CD4-positive, alpha-beta memory T cell (primary cell): ENCODE results near the gene GRIK1. TPM values are rescaled to one million over a fixed set of nuclear protein-coding genes. Genes with fewer than 3 reads are reported as not detected.

ENCODE experiments used
- CTCF ChIA-PET: fragments of 350-600 bp; sonication (Branson Sonifier 250); formaldehyde crosslinking; loops from one replicate; lab custom pipeline; 2021; ENCODE audit warnings: inconsistent platforms; ENCODE audit not compliant: partially characterized antibody; lab: Charles Lee
- POLR2A ChIA-PET: fragments of 350-600 bp; sonication (Branson Sonifier 250); formaldehyde crosslinking; loops from one replicate; lab custom pipeline; 2021; ENCODE audit not compliant: partially characterized antibody; lab: Charles Lee
- DNase-seq, 5 donors: peaks; one replicate each; pipeline versions ENCODE4 v3.0.0 to v3.0.0-alpha.2; 2020 to 2022; ENCODE audit warnings: mixed read lengths in 1 of 5
- H3K27ac ChIP-seq: one replicate; pipeline ENCODE4 v1.7.0; 2013; ENCODE audit warnings: low read depth, low read length
- H3K27me3 ChIP-seq: 2 replicates; pipeline ENCODE4 v1.7.0; 2013; ENCODE audit warnings: mild to moderate bottlenecking, low read length, moderate library complexity; ENCODE audit not compliant: insufficient read depth
- H3K36me3 ChIP-seq: 2 replicates; pipeline ENCODE4 v1.7.0; 2013; ENCODE audit warnings: mild to moderate bottlenecking, low read length, moderate library complexity; ENCODE audit not compliant: insufficient read depth
- H3K4me1 ChIP-seq: 2 replicates; pipeline ENCODE4 v1.7.0; 2013; ENCODE audit warnings: mild to moderate bottlenecking, low read length, moderate library complexity; ENCODE audit not compliant: insufficient read depth
- H3K4me3 ChIP-seq, 2 donors: one replicate each; pipeline ENCODE4 v1.7.0; 2013; ENCODE audit warnings: low read length in 2 of 2, mild to moderate bottlenecking in 1 of 2
- H3K9me3 ChIP-seq, 2 donors: one replicate each; pipeline ENCODE4 v1.7.0; 2013; ENCODE audit warnings: low read length in 2 of 2, control low read depth in 1 of 2; ENCODE audit not compliant: control insufficient read depth in 1 of 2
- H3K27ac Mint-ChIP-seq, 7 donors: one replicate each; pipeline ENCODE4 v1.8.0; 2020 to 2021; ENCODE audit warnings: mixed read lengths in 7 of 7, mild to moderate bottlenecking in 6 of 7, inconsistent platforms in 3 of 7, moderate library complexity in 3 of 7
- H3K27me3 Mint-ChIP-seq, 2 donors: one replicate each; pipeline ENCODE4 v1.8.0; 2020 to 2021; ENCODE audit warnings: mixed read lengths in 2 of 2
- H3K36me3 Mint-ChIP-seq, 2 donors: one replicate each; pipeline ENCODE4 v1.8.0; 2020 to 2021; ENCODE audit warnings: mixed read lengths in 2 of 2, inconsistent platforms in 1 of 2, mild to moderate bottlenecking in 1 of 2
- H3K4me1 Mint-ChIP-seq, 4 donors: one replicate each; pipeline ENCODE4 v1.8.0; 2020 to 2021; ENCODE audit warnings: mixed read lengths in 4 of 4, mild to moderate bottlenecking in 1 of 4
- H3K4me3 Mint-ChIP-seq, 8 donors: one replicate each; pipeline ENCODE4 v1.8.0; 2020 to 2021; ENCODE audit warnings: mixed read lengths in 8 of 8, mild to moderate bottlenecking in 7 of 8, moderate library complexity in 6 of 8, inconsistent platforms in 3 of 8
- H3K9me3 Mint-ChIP-seq, 8 donors: one replicate each; pipeline ENCODE4 v1.8.0; 2020 to 2021; ENCODE audit warnings: mixed read lengths in 8 of 8, mild to moderate bottlenecking in 5 of 8, inconsistent platforms in 3 of 8, moderate library complexity in 1 of 8
- intact Hi-C: fragments of 100-400 bp; cut with micrococcal nuclease; formaldehyde crosslinking; loops from one replicate; pipeline ENCODE4 v1.15.1; 2023
- polyA plus RNA-seq, 2 donors: library from polyadenylated mRNA; unstranded; fragments of 300-500 nt; fragmentation: Illumina TruSeq; gene quantifications; one replicate each; pipeline ENCODE4 v1.2.3, GENCODE V29; 2021
- total RNA-seq, 2 experiments: library from RNA; stranded (reverse); gene quantifications; one replicate each; pipeline ENCODE4 v1.2.3, GENCODE V29; 2021

The GRIK1 gene
- total and polyA plus RNA-seq, 4 experiments from 2014 or later: not detected

GRCh38 chr21:29920938-29921337, 18.9 kb downstream of the GRIK1 start:
- intact Hi-C loops: no loop called here
- H3K27ac Mint-ChIP-seq: no peak overlapping the region

DNA sequence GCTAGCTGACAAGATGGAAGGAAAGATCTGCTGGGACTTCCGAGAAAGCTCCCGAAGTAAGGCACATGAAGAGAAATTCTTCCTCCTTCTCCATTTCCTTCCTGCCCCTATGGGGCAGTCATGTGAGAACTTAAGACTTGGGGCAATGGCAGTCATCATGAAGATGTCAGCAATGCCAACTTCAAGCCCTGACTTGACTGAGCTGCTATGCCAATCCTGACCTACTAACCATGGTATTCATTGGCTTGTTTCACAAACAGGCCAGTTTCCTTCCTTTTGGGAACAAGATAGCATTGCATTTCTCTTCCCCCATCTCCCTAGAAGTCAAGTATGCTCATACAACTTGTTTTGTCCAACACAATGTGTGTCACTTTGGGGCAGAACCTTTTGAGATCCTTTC, 25.5 kb downstream of the GRIK1 start:
- Histone ChIP-seq H3K27me3 (no peaks in the 10 kb centered on the region), H3K36me3 (no peaks in the 10 kb centered on the region), H3K4me3 (no peak overlapping the region), H3K27ac (no peak overlapping the region), H3K9me3 (no peaks in the 10 kb centered on the region), H3K4me1 (no peaks in the 10 kb centered on the region)
- H3K4me1 Mint-ChIP-seq: no peaks in the 10 kb centered on the region
- intact Hi-C loops: no loop called here
- no peaks in the 10 kb centered on the region for H3K27me3 Mint-ChIP-seq
- ChIA-PET POLR2A (no interaction called here), CTCF (no interaction called here)
- H3K9me3 Mint-ChIP-seq: peaks cover 0 to 6% (median 0%) of the 10 kb centered on the region in 8 donors
- H3K27ac Mint-ChIP-seq: no peak overlapping the region
- no peaks in the 10 kb centered on the region for H3K36me3 Mint-ChIP-seq
- H3K4me3 Mint-ChIP-seq: no peak overlapping the region
- DNase-seq: no peak

More at GRCh38 chr21:29920938-29921337, 18.9 kb downstream of the GRIK1 start:
- H3K4me1 Mint-ChIP-seq: no peaks in the 10 kb centered on the region
- no peaks in the 10 kb centered on the region for H3K36me3 Mint-ChIP-seq
- Histone ChIP-seq H3K4me1 (no peaks in the 10 kb centered on the region), H3K27ac (no peak overlapping the region), H3K36me3 (no peaks in the 10 kb centered on the region), H3K4me3 (no peak overlapping the region), H3K27me3 (no peaks in the 10 kb centered on the region), H3K9me3 (no peaks in the 10 kb centered on the region)
- POLR2A ChIA-PET: no interaction called here
- H3K9me3 Mint-ChIP-seq: peaks cover 0 to 5% (median 0%) of the 10 kb centered on the region in 8 donors
- H3K27me3 Mint-ChIP-seq: no peaks in the 10 kb centered on the region
- CTCF ChIA-PET: no interaction called here
- no peak for DNase-seq
- no peak overlapping the region for H3K4me3 Mint-ChIP-seq

DNA sequence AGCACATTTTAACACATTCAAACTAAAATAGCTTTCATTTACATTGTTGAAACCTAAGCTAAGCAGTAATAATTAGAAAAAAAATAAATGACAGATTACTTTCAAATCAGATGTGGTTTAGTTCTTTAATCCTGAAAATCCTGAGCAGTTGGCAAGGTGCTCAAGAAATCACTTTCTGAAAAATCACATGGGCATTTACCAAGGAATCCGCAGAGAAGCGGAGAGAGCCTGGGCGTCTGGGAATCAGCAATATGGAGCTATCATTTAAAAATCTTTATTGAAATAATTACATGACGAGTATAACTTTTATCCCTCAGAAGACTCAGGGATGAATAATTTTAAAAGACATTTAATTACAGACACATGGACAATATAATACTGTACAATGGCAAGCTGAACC, 30.2 kb downstream of the GRIK1 start:
- ChIA-PET POLR2A (no interaction called here), CTCF (no interaction called here)
- Histone ChIP-seq H3K27me3 (no peaks in the 10 kb centered on the region), H3K36me3 (no peaks in the 10 kb centered on the region), H3K9me3 (no peaks in the 10 kb centered on the region), H3K4me3 (no peak overlapping the region), H3K4me1 (no peaks in the 10 kb centered on the region), H3K27ac (no peak overlapping the region)
- intact Hi-C loops: no loop called here
- DNase-seq: no peak
- Mint-ChIP-seq H3K27ac (no peak overlapping the region), H3K27me3 (no peaks in the 10 kb centered on the region), H3K36me3 (no peaks in the 10 kb centered on the region), H3K4me3 (no peak overlapping the region), H3K9me3 (peaks cover 0 to 5% (median 0%) of the 10 kb centered on the region in 8 donors), H3K4me1 (no peaks in the 10 kb centered on the region)

DNA sequence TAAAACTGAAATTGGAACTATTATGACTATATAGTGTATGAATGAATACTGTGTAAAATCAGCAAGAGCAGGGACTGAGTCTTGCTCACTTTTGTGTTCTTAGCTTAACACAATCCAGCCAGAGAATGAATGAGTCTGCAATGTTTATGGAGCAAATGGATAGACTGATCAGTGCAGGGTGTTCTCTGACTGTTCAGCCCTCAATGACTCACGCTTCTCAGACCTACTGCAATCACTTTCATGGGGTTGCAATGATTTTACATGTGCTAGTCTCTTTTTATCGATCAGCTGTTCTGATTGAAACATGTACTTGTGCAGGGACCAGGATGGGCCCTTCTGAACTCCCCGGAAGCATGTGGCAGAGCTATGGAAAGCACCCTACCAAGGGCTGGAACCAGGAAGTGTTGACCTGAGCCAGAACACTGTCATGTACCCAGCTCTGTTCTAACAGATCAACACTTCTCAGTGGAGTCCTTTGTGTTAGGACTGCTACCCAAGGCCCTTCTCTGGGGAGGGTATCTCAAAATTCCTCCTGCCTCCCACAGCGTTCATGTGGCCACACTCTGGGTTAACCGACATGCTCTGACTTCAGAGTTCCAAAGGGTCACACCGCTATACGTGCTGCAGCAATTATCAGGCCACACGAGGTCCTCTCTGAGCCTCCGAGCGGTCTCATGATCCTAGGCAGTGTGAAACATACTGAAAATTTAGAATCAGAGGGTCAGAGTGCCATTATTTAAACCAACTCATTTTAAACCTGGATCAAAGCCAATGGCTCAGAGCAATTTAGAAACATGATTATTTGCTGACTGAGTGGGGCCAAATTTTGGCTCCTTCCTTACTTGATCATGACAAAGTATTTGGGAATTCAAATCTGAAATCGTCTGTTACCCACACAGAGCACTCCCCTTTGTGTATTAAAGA, 35.2 kb downstream of the GRIK1 start:
- ChIA-PET POLR2A (no interaction called here), CTCF (no interaction called here)
- peaks cover 0 to 13% (median 5%) of the 10 kb centered on the region in 8 donors for H3K9me3 Mint-ChIP-seq
- no peaks in the 10 kb centered on the region for H3K36me3 ChIP-seq
- H3K4me3 ChIP-seq: no peak overlapping the region
- H3K36me3 Mint-ChIP-seq: no peaks in the 10 kb centered on the region
- no peak overlapping the region for H3K4me3 Mint-ChIP-seq
- H3K27me3 Mint-ChIP-seq: no peaks in the 10 kb centered on the region
- no peaks in the 10 kb centered on the region for H3K4me1 ChIP-seq
- no peaks in the 10 kb centered on the region for H3K4me1 Mint-ChIP-seq
- H3K27ac ChIP-seq: no peak overlapping the region
- no peaks in the 10 kb centered on the region for H3K9me3 ChIP-seq
- intact Hi-C loops: no loop called here
- H3K27me3 ChIP-seq: no peaks in the 10 kb centered on the region
- DNase-seq: no peak
- no peak overlapping the region for H3K27ac Mint-ChIP-seq

DNA sequence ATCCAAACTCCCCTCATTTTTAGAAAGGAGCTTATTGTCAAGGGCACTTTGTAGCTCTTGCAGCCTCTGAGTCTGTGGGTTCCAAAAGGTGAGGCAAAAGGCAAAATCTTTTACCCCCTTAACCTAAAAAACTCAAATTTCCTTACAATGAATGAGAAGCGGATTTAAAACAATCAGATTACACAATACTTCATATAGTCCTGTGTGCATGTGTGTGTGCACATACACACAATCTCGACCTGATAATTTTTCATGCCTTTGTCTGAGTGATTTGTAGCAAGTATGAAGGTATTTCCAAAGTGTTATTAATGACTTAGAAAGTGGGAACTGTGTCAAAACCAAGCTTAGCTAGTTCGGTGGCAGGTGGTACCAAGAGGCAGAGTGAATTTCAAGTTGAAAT, 42.9 kb downstream of the GRIK1 start:
- Histone ChIP-seq H3K27me3 (no peaks in the 10 kb centered on the region), H3K27ac (no peak overlapping the region), H3K9me3 (no peaks in the 10 kb centered on the region), H3K4me1 (no peaks in the 10 kb centered on the region), H3K36me3 (no peaks in the 10 kb centered on the region), H3K4me3 (no peak overlapping the region)
- intact Hi-C loops: no loop called here
- Mint-ChIP-seq H3K36me3 (no peaks in the 10 kb centered on the region), H3K27ac (no peak overlapping the region), H3K4me1 (no peaks in the 10 kb centered on the region), H3K27me3 (peaks cover 0 to 4% of the 10 kb centered on the region in 2 donors), H3K4me3 (no peak overlapping the region), H3K9me3 (peaks cover 0 to 9% (median 0%) of the 10 kb centered on the region in 8 donors)
- no peak for DNase-seq
- ChIA-PET CTCF (no interaction called here), POLR2A (no interaction called here)

DNA sequence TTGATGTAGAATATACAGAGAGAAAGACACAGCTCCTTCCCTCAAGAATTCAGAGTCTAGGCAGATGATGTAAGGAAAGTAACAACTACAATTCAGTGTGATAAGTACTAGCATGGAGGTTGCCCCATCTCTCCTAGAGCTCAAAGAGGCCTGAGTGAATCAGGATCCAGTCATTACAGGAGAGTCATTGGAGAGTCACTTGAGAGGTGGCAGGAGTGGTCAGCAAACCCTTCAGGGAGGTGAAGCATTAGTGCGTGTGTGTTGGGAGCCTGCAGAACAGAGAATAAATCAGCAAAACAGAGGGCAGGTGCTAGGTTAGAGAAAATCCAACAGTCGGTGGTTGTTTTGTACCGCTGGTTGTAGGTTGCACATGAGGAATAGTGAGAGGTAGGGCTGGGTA, 46.1 kb downstream of the GRIK1 start:
- intact Hi-C loops: no loop called here
- Histone ChIP-seq H3K36me3 (no peaks in the 10 kb centered on the region), H3K4me1 (no peaks in the 10 kb centered on the region), H3K9me3 (no peaks in the 10 kb centered on the region), H3K27ac (no peak overlapping the region), H3K4me3 (no peak overlapping the region), H3K27me3 (no peaks in the 10 kb centered on the region)
- no peak overlapping the region for H3K27ac Mint-ChIP-seq
- ChIA-PET CTCF (no interaction called here), POLR2A (no interaction called here)
- peaks cover 0 to 4% of the 10 kb centered on the region in 2 donors for H3K27me3 Mint-ChIP-seq
- H3K4me1 Mint-ChIP-seq: no peaks in the 10 kb centered on the region
- H3K4me3 Mint-ChIP-seq: no peak overlapping the region
- peaks cover 0 to 7% (median 0%) of the 10 kb centered on the region in 8 donors for H3K9me3 Mint-ChIP-seq
- no peaks in the 10 kb centered on the region for H3K36me3 Mint-ChIP-seq
- DNase-seq: no peak

DNA sequence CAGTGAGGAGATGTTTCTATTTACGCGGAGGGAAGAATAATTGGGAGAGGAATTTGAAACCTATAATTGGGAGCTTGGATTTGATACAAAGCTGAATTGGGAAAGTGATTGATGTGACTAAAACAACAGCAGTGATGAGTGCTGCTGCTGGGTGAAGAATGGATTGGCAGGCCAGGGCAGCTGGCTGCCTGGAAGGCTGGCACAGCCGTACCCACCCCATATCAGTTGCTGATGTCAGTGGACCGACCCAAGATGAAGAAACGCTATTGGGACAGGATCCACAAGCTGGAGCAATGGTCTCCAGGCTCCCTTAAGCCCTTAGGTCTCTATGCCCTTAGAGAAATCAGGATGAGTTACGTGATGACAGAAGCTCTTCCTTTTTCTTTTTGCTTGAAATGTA, 47.4 kb downstream of the GRIK1 start:
- Mint-ChIP-seq H3K4me3 (no peak overlapping the region), H3K9me3 (peaks cover 0 to 7% (median 0%) of the 10 kb centered on the region in 8 donors), H3K27ac (no peak overlapping the region), H3K4me1 (no peaks in the 10 kb centered on the region), H3K36me3 (no peaks in the 10 kb centered on the region), H3K27me3 (peaks cover 0 to 5% of the 10 kb centered on the region in 2 donors)
- intact Hi-C loops: no loop called here
- Histone ChIP-seq H3K4me3 (no peak overlapping the region), H3K9me3 (no peaks in the 10 kb centered on the region), H3K4me1 (no peaks in the 10 kb centered on the region), H3K27me3 (no peaks in the 10 kb centered on the region), H3K36me3 (no peaks in the 10 kb centered on the region), H3K27ac (no peak overlapping the region)
- ChIA-PET POLR2A (no interaction called here), CTCF (no interaction called here)
- DNase-seq: no peak
